Osteoblast (primary cell): ENCODE results near the gene EPHB2. TPM values are rescaled to one million over a fixed set of nuclear protein-coding genes. Genes with fewer than 3 reads are reported as not detected.
"Not testable (repeated sequence)": the region's sequence is repeated elsewhere in the genome, so short reads cannot be mapped to it uniquely, and the experiment has no call there.

Source experiments
- DNase-seq: peaks from one replicate; pipeline ENCODE4 v3.0.0; 2011; ENCODE audit warnings: low spot score, mixed read lengths; ENCODE audit not compliant: insufficient read length; ENCODE audit errors: missing footprints
- H2AFZ ChIP-seq: 2 replicates; pipeline ENCODE4 v1.6.0; 2011; ENCODE audit warnings: mild to moderate bottlenecking, low read length
- H3K27ac ChIP-seq: 2 replicates; pipeline ENCODE4 v1.5.1; 2011; ENCODE audit warnings: mild to moderate bottlenecking, low read depth, low read length, moderate library complexity
- H3K27me3 ChIP-seq: 2 replicates; pipeline ENCODE4 v1.6.0; 2012; ENCODE audit warnings: mild to moderate bottlenecking, control low read depth, inconsistent platforms, low read length, moderate library complexity; ENCODE audit not compliant: insufficient read depth
- H3K36me3 ChIP-seq: 2 replicates; pipeline ENCODE4 v1.5.1; 2011; ENCODE audit warnings: mild to moderate bottlenecking, low read length, control low read depth, moderate library complexity; ENCODE audit not compliant: insufficient read depth
- H3K4me1 ChIP-seq: 2 replicates; pipeline ENCODE4 v1.5.1; 2011; ENCODE audit warnings: mild to moderate bottlenecking, low read length, control low read depth, moderate library complexity; ENCODE audit not compliant: insufficient read depth
- H3K4me2 ChIP-seq: 2 replicates; pipeline ENCODE4 v1.6.0; 2011; ENCODE audit warnings: mild to moderate bottlenecking, low read length; ENCODE audit not compliant: insufficient read depth
- H3K4me3 ChIP-seq: fragments of 200-600 bp; sonication (generic); 3 replicates; pipeline ENCODE4 v1.5.1; 2012; ENCODE audit warnings: mild to moderate bottlenecking, low read length, inconsistent platforms; ENCODE audit not compliant: insufficient read depth
- H3K79me2 ChIP-seq: 2 replicates; pipeline ENCODE4 v1.6.0; 2012; ENCODE audit warnings: mild to moderate bottlenecking, low read length, control low read depth, inconsistent platforms; ENCODE audit not compliant: insufficient read depth
- H3K9me3 ChIP-seq: 2 replicates; pipeline ENCODE4 v1.5.1; 2011; ENCODE audit warnings: low read depth, low read length, control low read depth
- H4K20me1 ChIP-seq: 2 replicates; pipeline ENCODE4 v1.6.0; 2012; ENCODE audit warnings: mild to moderate bottlenecking, low read length, control low read depth; ENCODE audit not compliant: insufficient read depth
- CTCF ChIP-seq: IDR thresholded peaks from 2 replicates; pipeline ENCODE4 v1.5.1; 2011; ENCODE audit warnings: mild to moderate bottlenecking, low read depth, low read length, moderate library complexity; ENCODE audit errors: extremely low read depth
- total RNA-seq: library from RNA; depleted of rRNA; stranded (reverse); fragments of >200 nt; gene quantifications from 2 replicates; pipeline ENCODE4 v1.2.3, GENCODE V29; 2012

The EPHB2 gene
- total RNA-seq, 1 donor = 8.7 TPM

- Histone ChIP-seq H3K36me3 (no peaks in the 10 kb centered on the region), H3K4me3 (no peak overlapping the region), H3K4me2 (no peak overlapping the region), H3K27me3 (peaks cover 43% of the 10 kb centered on the region), H3K9me3 (no peaks in the 10 kb centered on the region), H3K79me2 (no peaks in the 10 kb centered on the region), H3K27ac (no peak overlapping the region), H4K20me1 (no peaks in the 10 kb centered on the region), H3K4me1 (no peaks in the 10 kb centered on the region), H2AFZ (no peak overlapping the region)
- DNase-seq = no peak
- TF ChIP-seq CTCF = no peak
Measured at GRCh38 chr1:22671999-22672398, 38.6 kb upstream of the EPHB2 start.

- peak; percentile 90 for TF ChIP-seq CTCF
- no peaks in the 10 kb centered on the region for H3K4me1 ChIP-seq
Measured at GRCh38 chr1:22673486-22674409, 36.9 kb upstream of the EPHB2 start.

DNA sequence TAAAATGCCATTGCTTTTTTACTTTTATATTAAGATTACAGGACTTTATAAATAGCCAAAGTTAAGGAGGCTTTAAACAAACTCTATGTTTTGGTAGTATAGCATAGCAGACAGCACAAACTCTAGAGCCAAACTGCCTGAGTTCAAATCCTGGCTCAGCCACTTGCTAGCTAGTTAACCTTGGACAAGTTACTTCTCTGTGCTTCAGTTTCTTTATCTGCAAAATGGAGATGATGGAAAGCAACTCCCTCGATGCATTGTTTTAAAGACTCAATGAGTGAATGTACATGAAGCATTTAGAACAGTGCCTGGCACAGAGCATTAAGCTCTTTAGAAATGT is 36.3 kb upstream of the EPHB2 start:
- Histone ChIP-seq H3K4me3 (no peak overlapping the region), H3K9me3 (no peaks in the 10 kb centered on the region), H3K79me2 (no peaks in the 10 kb centered on the region), H4K20me1 (no peaks in the 10 kb centered on the region), H3K27me3 (peaks cover 28% of the 10 kb centered on the region), H2AFZ (no peak overlapping the region), H3K4me1 (no peaks in the 10 kb centered on the region), H3K27ac (no peak overlapping the region), H3K36me3 (no peaks in the 10 kb centered on the region), H3K4me2 (no peak overlapping the region)
- no peak for DNase-seq
- TF ChIP-seq CTCF = no peak

More at GRCh38 chr1:22673486-22674409, 36.9 kb upstream of the EPHB2 start:
- DNase-seq = no peak
- no peaks in the 10 kb centered on the region for H3K9me3 ChIP-seq
- H3K36me3 ChIP-seq = no peaks in the 10 kb centered on the region
- no peaks in the 10 kb centered on the region for H4K20me1 ChIP-seq
- H3K4me2 ChIP-seq = no peak overlapping the region
- peaks cover 28% of the 10 kb centered on the region for H3K27me3 ChIP-seq
- no peak overlapping the region for H2AFZ ChIP-seq
- H3K4me3 ChIP-seq = no peak overlapping the region
- no peak overlapping the region for H3K27ac ChIP-seq
- no peaks in the 10 kb centered on the region for H3K79me2 ChIP-seq

DNA sequence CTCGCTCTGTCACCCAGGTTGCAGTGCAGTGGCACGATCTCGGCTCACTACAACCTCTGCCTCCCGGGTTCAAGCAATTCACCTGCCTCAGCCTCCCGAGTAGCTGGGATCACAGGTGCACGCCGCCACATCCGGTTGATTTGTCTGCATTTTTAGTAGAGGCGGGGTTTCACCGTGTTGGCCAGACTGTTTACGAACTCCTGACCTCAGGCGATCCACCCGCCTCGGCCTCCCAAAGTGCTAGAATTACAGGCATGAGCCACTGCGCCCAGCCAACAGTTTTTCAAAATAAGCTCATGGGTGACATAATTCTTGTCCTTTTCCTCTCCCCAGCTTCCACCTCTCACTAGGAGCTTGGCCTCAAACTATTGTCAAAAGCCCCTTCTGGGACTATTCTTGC is 34.5 kb upstream of the EPHB2 start:
- H3K27ac ChIP-seq, DNase-seq, H3K4me3 ChIP-seq, H3K79me2 ChIP-seq, H4K20me1 ChIP-seq, H3K4me1 ChIP-seq, H3K9me3 ChIP-seq, H3K4me2 ChIP-seq, H2AFZ ChIP-seq, H3K36me3 ChIP-seq: not testable (repeated sequence)
- peaks cover 19% of the 10 kb centered on the region for H3K27me3 ChIP-seq
